HT-29 (cell line): ENCODE data around the gene NSUN4. TPM values are rescaled to one million over a fixed set of nuclear protein-coding genes. Genes with fewer than 3 reads are reported as not detected.

Source experiments
- DNase-seq: peaks from one replicate; pipeline ENCODE4 v3.0.0-alpha.2; 2015; ENCODE audit warnings: low spot score
- total RNA-seq: library from RNA; depleted of rRNA; stranded (reverse); fragments of >200 nt; shearing (Covaris generic); gene quantifications from 2 replicates; pipeline ENCODE4 v1.2.3, GENCODE V29; 2014; rRNA removed

Gene NSUN4
- total RNA-seq, 1 experiment from 2014 or later = 24.8 TPM

- no peak for DNase-seq
Observed at GRCh38 chr1:46405724-46406123, 65.1 kb downstream of the NSUN4 start.

GRCh38 chr1:46406881-46407608, 66.4 kb downstream of the NSUN4 start:
- no peak for DNase-seq

GRCh38 chr1:46407636-46408035, 67.0 kb downstream of the NSUN4 start:
- no peak for DNase-seq

- no peak for DNase-seq
Observed at GRCh38 chr1:46408356-46409062, 67.9 kb downstream of the NSUN4 start.

- no peak for DNase-seq
Observed at GRCh38 chr1:46409063-46409372, 68.4 kb downstream of the NSUN4 start.

- DNase-seq = no peak
Observed at GRCh38 chr1:46410156-46411009, 69.8 kb downstream of the NSUN4 start.

- DNase-seq = no peak
Observed at GRCh38 chr1:46411010-46411405, 70.4 kb downstream of the NSUN4 start.

Other genes starting within 250 kb of the NSUN4 start
- gene PIK3R3, start 208.2 kb upstream of the NSUN4 start, total RNA-seq = 7.7 and 8.4 TPM in 2 replicates
- gene TSPAN1, start 165.7 kb upstream of the NSUN4 start, total RNA-seq = 162 and 165 TPM in 2 replicates
- gene P3R3URF, start 164.3 kb upstream of the NSUN4 start, total RNA-seq = not detected in 2 replicates
- 53.5 TPM in 2 replicates for gene POMGNT1, start 142.4 kb upstream of the NSUN4 start, total RNA-seq
- gene LURAP1, start 137.5 kb upstream of the NSUN4 start, total RNA-seq = not detected in 2 replicates
- 22.0 and 32.5 TPM in 2 replicates for gene RAD54L, start 93.0 kb upstream of the NSUN4 start, total RNA-seq
- 31.1 and 32.3 TPM in 2 replicates for gene LRRC41, start 37.2 kb upstream of the NSUN4 start, total RNA-seq
- 412 and 429 TPM in 2 replicates for gene UQCRH, start 37.1 kb upstream of the NSUN4 start, total RNA-seq
- gene FAAH, start 53.5 kb downstream of the NSUN4 start, total RNA-seq = 53.2 and 62.9 TPM in 2 replicates
- gene DMBX1, start 149.0 kb downstream of the NSUN4 start, total RNA-seq = 3.0 and 3.1 TPM in 2 replicates
- gene KNCN, start 210.8 kb downstream of the NSUN4 start, total RNA-seq = not detected in 2 replicates